OCI-LY3 (cell line): ENCODE results near the gene MED27.

Experiments
- H2AFZ ChIP-seq: fragments of 200-600, 300-600 bp; shearing (Covaris generic); 2 replicates; pipeline ENCODE4 v1.6.0; 2014; ENCODE audit warnings: antibody characterized with exemption, low read depth, low read length
- H3K27ac ChIP-seq: fragments of 200-600, 300-600 bp; sonication (generic); 2 replicates; pipeline ENCODE4 v1.5.1; 2014; ENCODE audit warnings: mild to moderate bottlenecking, low read length, moderate library complexity, mixed read lengths
- H3K27me3 ChIP-seq: fragments of 200-600, 300-600 bp; sonication (generic); 2 replicates; pipeline ENCODE4 v1.6.1; 2014; ENCODE audit warnings: low read depth, low read length, mixed read lengths
- H3K36me3 ChIP-seq: fragments of 200-600, 300-600 bp; sonication (generic); replicated peaks from 2 replicates; pipeline ENCODE3; 2014; ENCODE audit warnings: low read depth, low read length, mixed read lengths
- H3K4me1 ChIP-seq: fragments of 300-600, 200-600 bp; sonication (generic); 2 replicates; pipeline ENCODE4 v1.6.1; 2014; ENCODE audit warnings: low read length, mixed read lengths
- H3K4me2 ChIP-seq: fragments of 200-600, 300-600 bp; sonication (generic); 2 replicates; pipeline ENCODE4 v1.6.1; 2014; ENCODE audit warnings: low read length, mixed read lengths
- H3K4me3 ChIP-seq: fragments of 300-600, 200-600 bp; sonication (generic); 2 replicates; pipeline ENCODE4 v1.5.1; 2014; ENCODE audit warnings: antibody characterized with exemption, mild to moderate bottlenecking, low read length, moderate library complexity
- H3K79me2 ChIP-seq: fragments of 300-600, 200-600 bp; shearing (Covaris generic); 2 replicates; pipeline ENCODE4 v1.6.1; 2014; ENCODE audit warnings: mild to moderate bottlenecking, low read length, mixed read lengths
- H3K9ac ChIP-seq: fragments of 300-600, 200-600 bp; shearing (Covaris generic); 2 replicates; pipeline ENCODE4 v1.6.0; 2014; ENCODE audit warnings: mild to moderate bottlenecking, low read length, moderate library complexity
- H3K9me3 ChIP-seq: fragments of 200-600, 300-600 bp; shearing (Covaris generic); 2 replicates; pipeline ENCODE4 v1.6.1; 2014; ENCODE audit warnings: low read length, mixed read lengths; ENCODE audit not compliant: insufficient read depth
- H4K20me1 ChIP-seq: fragments of 200-600, 300-600 bp; sonication (generic); 2 replicates; pipeline ENCODE4 v1.6.1; 2016; ENCODE audit warnings: low read length, mixed read lengths; ENCODE audit not compliant: insufficient read depth
- CTCF ChIP-seq: fragments of 200-600, 300-600 bp; sonication (generic); IDR thresholded peaks from 2 replicates; pipeline ENCODE4 v1.5.1; 2014; ENCODE audit warnings: antibody characterized with exemption, low read length, low read depth
- EZH2phosphoT487 ChIP-seq: fragments of 200-600 bp; shearing (Covaris generic); IDR thresholded peaks from 2 replicates; pipeline ENCODE4 v1.6.1; 2018; ENCODE audit warnings: antibody characterized with exemption, mixed run types, low read depth

The MED27 gene

GRCh38 chr9:131860430-131860829, 219.2 kb downstream of the MED27 start:
- no peaks in the 10 kb centered on the region for H3K36me3 ChIP-seq
- no peak overlapping the region for H3K4me3 ChIP-seq
- H3K9me3 ChIP-seq, result no peaks in the 10 kb centered on the region
- no peak overlapping the region for H3K9ac ChIP-seq
- no peak for TF ChIP-seq EZH2phosphoT487
- H4K20me1 ChIP-seq, result no peaks in the 10 kb centered on the region
- H3K79me2 ChIP-seq, result no peaks in the 10 kb centered on the region
- no peak overlapping the region for H3K4me2 ChIP-seq
- H3K27me3 ChIP-seq, result no peaks in the 10 kb centered on the region
- H2AFZ ChIP-seq, result no peak overlapping the region
- no peak overlapping the region for H3K27ac ChIP-seq
- no peaks in the 10 kb centered on the region for H3K4me1 ChIP-seq

- H3K4me1 ChIP-seq, result no peaks in the 10 kb centered on the region
- no peaks in the 10 kb centered on the region for H3K27me3 ChIP-seq
- no peak overlapping the region for H3K4me2 ChIP-seq
- TF ChIP-seq CTCF (no peak), EZH2phosphoT487 (no peak)
- H3K4me3 ChIP-seq, result no peak overlapping the region
- H3K9me3 ChIP-seq, result no peaks in the 10 kb centered on the region
- no peak overlapping the region for H3K27ac ChIP-seq
- H3K9ac ChIP-seq, result no peak overlapping the region
- H3K36me3 ChIP-seq, result no peaks in the 10 kb centered on the region
- no peaks in the 10 kb centered on the region for H3K79me2 ChIP-seq
- no peaks in the 10 kb centered on the region for H4K20me1 ChIP-seq
- H2AFZ ChIP-seq, result no peak overlapping the region
Observed at GRCh38 chr9:131858147-131858546, 221.5 kb downstream of the MED27 start.

GRCh38 chr9:131856105-131856504, 223.6 kb downstream of the MED27 start:
- H3K79me2 ChIP-seq, result no peaks in the 10 kb centered on the region

GRCh38 chr9:131854896-131855613, 224.6 kb downstream of the MED27 start:
- Histone ChIP-seq H3K4me1 (no peaks in the 10 kb centered on the region), H3K36me3 (no peaks in the 10 kb centered on the region), H4K20me1 (no peaks in the 10 kb centered on the region), H3K27ac (no peak overlapping the region), H3K4me2 (no peak overlapping the region), H3K27me3 (no peaks in the 10 kb centered on the region), H2AFZ (no peak overlapping the region), H3K9ac (no peak overlapping the region), H3K79me2 (no peaks in the 10 kb centered on the region), H3K9me3 (no peaks in the 10 kb centered on the region), H3K4me3 (no peak overlapping the region)
- TF ChIP-seq EZH2phosphoT487, result no peak
- no peak for TF ChIP-seq CTCF

More at GRCh38 chr9:131856105-131856504, 223.6 kb downstream of the MED27 start:
- Histone ChIP-seq H3K27ac (no peak overlapping the region), H3K4me2 (no peak overlapping the region), H3K27me3 (no peaks in the 10 kb centered on the region), H3K9me3 (no peaks in the 10 kb centered on the region), H3K9ac (no peak overlapping the region), H3K4me1 (no peaks in the 10 kb centered on the region), H3K36me3 (no peaks in the 10 kb centered on the region), H2AFZ (no peak overlapping the region), H4K20me1 (no peaks in the 10 kb centered on the region), H3K4me3 (no peak overlapping the region)
- TF ChIP-seq CTCF (no peak), EZH2phosphoT487 (no peak)
